Embryonic facial prominence (tissue), 1 donor: ENCODE measurements around the gene ARHGAP32.
"Not testable (repeated sequence)": the region's sequence is repeated elsewhere in the genome, so short reads cannot be mapped to it uniquely, and the experiment has no call there.

ENCODE experiments used
- DNase-seq: peaks from one replicate; pipeline ENCODE4 v3.0.0-alpha.2; 2016; ENCODE audit errors: extremely low spot score

ARHGAP32 gene

DNA sequence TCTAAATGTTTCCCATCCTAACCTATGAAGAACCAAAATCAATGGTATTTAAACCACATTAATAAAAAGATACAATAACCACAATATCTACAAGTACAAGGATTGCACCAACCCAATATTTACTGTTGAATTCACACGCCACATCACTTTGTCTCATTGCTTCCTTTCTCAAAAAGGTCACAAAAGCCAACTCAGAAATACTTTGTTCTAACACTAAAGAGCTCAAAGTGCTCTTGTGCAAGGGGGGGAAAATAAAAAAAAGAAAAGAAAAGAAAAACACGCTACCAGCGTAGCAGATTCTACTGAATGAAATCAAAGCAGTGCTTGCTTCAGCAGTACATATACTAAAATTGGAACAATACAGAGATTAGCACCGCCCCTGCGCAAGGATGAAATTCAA is 10.5 kb upstream of the ARHGAP32 start:
- no peak for DNase-seq

DNA sequence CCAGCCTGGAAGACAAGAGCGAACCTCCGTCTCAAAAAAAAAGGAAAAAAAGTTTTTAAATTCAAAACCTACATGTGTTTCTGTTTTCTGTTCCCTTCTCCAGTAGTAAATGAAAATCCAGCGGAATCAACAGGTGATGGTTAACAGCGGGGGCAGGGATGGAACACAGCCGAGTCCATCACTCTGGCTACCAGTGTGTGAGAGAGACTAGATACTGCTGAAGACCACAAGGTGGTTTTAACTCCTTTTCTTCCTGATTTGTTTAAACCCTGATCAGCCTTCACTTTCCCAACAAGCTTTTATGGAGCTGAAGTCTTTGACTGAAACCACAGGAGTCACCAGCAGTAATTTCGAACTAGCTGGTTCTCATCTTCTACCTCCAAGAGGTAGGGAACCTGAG is 3.6 kb upstream of the ARHGAP32 start:
- DNase-seq: no peak

DNA sequence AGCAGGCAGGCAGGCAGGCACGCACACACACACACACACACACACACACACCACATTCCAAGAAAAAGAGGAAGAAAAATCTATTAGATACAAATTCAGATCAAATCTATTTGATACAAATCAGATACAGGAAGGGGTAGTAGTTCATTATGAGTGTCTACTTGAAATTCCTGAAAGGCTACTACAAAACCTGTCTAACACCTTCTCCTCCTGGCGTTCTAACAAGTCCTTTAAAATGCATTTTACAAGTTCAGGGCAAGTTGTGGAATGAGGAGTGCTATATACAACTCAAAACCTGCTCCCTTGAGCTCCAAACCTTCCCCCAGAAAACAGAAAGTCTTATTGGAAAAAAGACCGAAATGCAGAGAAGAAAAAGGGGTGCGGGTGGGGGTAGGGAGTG is 476 bp downstream of the ARHGAP32 start:
- no peak for DNase-seq

DNA sequence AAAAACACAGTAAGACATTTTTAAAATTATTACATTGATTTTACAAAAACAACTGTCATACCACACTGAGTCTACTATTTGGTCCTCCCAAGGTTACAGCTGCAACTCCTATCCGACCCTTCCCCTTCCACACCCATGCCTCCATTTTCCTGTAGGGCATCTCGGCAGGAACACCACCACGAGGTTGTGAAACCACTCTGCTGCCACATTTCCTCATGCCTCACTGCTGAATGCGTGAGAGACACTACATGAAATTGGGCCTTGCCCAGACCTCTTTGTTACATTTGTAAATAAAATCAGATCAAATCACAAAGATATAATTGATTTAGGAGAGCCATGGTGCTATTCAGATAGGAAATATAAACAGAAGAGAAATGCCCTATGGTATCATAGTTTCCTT is 2.0 kb downstream of the ARHGAP32 start:
- DNase-seq: no peak

DNA sequence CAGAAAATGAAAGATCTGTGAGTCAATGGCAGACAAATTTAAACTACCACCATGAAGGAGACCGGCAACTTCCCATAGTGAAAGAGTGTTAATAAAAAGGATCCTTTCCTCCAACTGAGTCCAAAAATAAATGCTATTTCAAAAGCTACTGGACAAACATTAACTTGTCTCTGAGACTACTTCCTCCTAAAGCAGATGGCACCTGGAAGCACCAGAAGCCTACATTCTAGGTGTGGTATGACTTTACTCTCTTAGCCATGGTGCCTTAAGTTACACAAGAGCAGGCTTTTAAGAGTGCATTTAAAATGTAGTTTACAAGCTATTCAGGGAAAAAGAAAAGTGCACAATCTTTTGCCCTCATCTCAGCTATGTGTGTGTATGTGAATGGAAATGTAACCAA is 2.5 kb downstream of the ARHGAP32 start:
- no peak for DNase-seq

DNA sequence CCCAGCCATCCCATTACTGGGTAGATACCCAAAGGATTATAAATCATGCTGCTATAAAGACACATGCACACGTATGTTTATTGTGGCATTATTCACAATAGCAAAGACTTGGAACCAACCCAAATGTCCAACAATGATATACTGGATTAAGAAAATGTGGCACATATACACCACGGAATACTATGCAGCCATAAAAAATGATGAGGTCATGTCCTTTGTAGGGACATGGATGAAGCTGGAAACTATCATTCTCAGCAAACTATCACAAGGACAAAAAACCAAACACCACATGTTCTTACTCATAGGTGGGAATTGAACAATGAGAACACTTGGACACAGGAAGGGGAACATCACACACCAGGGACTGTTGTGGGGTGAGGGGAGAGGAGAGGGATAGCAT is 7.0 kb downstream of the ARHGAP32 start:
- not testable (repeated sequence) for DNase-seq

DNA sequence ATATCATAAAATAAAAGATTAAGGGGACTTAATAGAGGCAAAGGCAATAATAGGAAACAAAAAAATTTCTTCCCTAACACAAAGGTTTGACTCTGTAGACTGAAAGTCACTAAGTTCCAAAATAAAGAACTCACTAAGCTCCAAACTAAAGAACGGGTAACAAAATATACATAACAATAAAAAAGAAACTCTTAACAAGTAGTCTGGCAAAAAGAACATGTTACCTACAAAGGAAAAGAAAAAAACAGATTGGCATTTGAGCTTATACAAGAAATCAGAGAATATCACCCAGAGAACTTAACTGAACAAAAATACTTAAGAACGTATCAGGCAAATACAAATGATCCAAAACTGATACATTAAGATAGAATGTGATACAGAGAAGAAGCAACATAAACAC is 7.5 kb downstream of the ARHGAP32 start:
- no peak for DNase-seq

DNA sequence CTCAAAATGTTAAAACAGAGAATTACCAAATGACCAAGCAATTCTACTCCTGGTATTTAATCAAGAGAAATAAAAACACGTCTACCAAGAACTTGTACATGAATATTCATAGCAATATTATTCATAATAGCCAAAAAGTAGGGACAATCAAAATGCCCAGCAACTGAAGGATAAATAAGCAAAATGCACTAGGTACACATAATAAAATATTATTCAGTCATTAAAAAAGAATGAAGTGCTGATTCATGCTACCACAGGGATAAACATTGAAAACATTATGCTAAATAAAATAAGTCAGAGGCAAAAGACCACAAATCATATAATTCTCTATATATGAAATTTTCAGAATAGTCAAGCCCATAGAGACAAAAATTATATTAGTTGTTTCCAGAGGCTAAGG is 24.8 kb downstream of the ARHGAP32 start:
- no peak for DNase-seq

DNA sequence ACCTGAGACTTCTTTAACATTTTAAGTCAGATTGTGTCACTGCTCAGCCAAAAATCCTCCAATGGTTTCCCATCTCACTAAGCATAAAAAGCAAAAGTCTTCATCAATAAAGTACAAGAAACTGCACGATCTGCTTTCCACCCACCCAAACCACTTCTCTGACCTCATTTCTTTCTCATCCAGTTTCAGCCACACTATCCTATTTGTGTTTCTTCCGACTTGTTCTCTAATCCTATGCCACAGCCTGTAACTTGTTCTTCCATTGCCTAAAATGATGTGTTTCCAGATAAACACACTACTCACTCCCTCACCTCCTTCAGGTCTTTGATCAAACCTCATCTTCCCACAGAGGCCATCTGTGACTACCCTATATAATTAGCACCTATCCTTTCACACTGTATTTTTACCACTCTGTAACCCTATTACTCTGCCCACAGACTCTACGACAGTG is 28.4 kb downstream of the ARHGAP32 start:
- no peak for DNase-seq

DNA sequence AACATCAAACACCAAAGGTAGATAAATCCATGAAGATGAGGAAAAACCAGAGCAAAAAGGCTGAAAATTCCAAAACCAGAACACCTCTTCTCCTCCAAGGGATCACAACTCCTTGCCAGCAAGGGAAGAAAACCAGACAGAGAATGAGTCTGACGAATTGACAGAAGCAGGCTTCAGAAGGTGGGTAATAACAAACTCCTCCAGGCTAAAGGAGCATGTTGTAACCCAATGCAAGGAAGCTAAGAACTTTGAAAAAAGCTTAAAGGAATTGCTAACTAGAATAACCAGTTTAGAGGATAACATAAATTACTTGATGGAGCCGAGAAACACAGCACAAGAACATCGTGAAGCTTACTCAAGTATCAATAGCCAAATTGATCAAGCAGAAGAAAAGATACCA is 35.0 kb downstream of the ARHGAP32 start:
- not testable (repeated sequence) for DNase-seq

DNA sequence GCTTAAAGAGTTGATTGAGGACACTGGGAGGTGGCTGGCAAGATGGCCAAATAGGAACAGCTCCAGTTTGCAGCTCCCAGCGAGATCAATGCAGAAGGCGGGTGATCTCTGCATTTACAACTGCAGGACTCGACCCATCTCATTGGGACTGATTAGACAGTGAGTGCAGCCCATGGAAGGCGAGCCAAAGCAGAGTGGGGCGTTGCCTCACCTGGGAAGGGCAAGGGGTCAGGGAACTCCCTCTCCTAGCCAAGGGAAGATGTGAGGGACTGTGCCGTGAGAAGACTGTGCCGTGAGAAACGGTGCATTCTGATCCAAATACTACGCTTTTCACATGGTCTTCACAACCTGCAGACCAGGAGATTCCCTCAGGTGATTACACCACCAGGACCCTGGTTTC is 36.4 kb downstream of the ARHGAP32 start:
- no peak for DNase-seq

DNA sequence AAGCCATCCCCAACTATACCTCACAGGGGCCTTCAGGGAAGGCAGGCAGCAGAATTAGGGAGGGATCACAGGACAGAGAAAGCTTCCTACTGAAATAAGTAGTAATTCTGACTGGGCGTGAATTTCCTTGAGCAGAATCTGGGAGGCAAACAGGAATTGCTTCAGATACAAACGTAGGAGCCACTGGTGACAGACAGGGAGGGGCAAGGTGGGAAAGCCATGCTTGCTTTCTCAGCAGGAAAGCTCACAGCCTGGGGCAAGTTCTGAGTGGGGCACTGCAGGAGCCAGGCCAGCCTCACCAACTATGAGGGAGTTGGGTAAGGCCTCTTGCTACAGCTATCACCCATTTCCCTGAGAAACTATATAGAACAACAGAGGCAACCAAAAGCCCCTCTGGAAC is 43.6 kb downstream of the ARHGAP32 start:
- DNase-seq: no peak

DNA sequence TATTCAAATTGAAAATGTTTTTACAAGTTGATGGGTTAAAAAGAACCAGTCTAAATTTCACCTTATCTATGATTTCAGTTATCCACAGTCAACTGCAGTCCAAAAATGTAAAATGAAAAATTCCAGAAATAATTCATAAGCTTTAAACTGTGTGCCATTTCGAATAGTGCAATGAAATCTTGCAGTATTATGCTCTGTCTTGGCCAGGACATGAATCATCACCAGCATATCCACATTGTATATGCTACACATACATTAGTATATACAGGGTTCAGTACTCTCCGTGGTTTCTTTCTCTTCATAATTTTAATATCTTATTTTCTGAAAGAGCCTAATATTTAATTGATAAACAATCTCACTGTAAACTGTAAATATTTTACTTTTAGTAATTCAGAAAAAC is 45.9 kb downstream of the ARHGAP32 start:
- DNase-seq: no peak

DNA sequence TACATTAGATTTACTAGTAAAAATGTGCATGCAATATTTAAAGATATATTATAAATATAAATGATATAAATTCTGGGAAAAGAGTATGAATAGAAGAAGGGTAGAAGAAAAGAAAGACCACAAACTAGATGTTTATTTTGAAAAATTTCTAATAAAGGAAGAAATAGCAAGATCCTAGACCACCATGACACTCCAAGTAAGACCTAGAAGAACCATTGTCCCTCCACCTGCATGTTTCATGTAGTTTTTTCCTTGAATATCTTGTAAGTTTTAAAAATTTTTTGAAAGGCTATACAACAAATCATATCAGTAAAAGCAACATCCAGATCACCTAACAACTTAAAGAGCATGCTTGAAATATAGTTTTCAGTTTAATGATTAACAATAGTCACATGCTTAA is 46.8 kb downstream of the ARHGAP32 start:
- no peak for DNase-seq

DNA sequence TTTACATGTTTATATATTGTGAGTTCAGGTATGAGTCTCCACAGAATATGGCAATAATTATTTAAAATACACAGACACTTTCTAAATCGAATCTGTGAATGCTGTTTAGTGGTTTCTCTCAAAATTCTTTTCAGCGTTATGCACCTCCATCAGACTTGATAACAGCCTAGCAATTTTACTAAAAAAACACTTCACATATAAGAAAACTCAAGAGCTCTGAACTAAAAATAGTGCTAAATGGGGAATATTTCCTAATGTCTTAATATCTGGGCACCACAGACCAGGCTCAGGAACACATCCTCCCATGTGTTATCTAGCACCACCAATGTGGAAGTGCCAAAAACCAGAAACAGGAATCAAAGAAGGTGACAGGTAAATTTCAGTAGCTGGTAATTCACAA is 47.9 kb downstream of the ARHGAP32 start:
- DNase-seq: no peak

DNA sequence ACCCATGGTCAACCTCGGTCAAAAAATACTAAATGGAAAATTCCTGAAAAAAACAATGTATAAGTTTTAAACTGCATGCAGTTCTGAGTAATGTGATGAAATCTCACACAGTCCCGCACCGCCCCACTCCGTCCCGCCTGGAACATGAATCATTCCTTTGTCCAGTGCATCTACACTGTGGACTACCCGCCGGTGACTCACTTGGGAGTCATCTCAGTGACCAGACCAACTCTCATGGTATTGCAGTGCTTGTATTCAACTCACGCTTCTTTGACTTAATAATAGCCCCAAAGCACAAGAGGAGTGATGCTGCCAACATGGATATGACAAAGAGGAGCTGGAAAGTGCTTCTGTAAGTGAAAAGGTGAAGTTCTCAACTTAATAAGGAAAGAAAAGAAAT is 48.8 kb downstream of the ARHGAP32 start:
- no peak for DNase-seq

DNA sequence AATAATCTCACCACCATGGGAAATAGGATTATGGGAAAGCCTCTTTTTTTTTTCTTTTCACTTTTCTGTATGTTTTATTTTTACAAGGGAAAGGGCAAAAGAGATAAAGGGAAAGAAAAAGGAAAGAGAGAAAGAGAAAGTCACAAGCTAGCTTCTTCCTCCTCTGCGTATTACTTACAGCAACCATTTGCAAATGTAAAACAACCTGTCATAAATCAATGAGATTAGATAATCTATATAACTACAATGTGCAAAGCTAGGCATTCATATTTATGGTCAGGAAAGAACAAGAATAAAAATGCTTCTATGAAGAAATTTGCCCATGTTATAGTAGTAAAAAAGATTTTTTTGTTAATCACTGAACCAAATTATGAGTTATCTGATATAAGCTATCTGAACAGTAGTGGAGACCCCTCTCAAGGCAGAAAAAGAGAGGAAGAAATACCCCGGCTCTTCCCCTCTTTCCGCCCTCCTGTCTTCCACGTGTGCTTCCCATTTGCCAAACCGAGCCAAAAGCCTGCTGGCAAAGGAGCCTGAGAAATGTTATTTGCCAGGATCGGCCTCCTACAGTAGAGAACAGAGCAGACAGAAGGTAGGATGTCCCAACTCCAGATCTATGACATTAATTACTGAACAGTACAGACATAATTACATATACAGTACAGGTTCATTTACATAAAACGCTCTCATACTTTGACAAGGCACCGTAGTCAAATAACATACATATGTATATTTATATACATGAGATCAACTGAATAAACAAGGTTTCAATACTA is 50.2 kb downstream of the ARHGAP32 start:
- no peak for DNase-seq

DNA sequence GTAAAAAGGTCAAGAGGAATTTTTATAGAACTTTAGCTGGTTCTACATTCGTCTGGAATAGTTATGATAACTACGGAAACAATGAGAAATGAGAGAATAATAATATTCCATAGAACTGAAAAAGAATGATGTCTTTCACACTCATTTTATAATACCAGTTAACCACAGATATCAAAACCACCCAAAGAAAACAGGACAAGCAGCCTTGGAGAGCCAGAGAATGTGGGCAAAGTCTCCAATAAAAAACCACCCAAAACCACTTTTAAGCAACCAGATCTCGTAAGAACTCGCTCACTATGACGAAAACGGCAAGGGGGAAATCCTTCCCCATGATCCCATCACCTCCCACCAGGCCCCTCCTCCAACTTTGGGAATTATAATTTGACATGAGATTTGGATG is 60.8 kb downstream of the ARHGAP32 start:
- no peak for DNase-seq

DNA sequence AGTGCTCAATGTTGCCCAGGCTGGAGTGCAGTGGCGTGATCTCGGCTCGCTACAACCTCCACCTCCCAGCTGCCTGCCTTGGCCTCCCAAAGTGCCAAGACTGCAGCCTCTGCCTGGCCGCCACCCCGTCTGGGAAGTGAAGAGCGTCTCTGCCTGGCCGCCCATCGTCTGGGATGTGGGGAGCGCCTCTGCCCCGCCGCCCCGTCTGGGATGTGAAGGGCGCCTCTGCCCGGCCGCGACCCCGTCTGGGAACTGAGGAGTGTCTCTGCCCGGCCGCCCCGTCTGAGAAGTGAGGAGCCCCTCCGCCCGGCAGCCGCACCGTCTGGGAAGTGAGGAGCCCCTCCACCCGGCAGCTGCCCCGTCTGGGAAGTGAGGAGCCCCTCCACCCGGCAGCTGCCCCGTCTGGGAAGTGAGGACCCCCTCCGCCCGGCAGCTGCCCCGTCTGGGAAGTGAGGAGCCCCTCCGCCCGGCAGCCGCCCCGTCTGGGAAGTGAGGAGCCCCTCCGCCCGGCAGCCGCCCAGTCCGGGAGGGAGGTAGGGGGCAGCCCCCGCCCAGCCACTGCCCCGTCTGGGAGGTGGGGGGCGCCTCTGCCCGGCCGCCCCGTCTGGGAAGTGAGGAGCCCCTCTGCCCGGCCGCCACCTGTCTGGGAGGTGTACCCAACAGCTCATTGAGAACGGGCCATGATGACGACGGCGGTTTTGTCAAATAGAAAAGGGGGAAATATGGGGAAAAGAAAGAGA is 63.1 kb downstream of the ARHGAP32 start:
- not testable (repeated sequence) for DNase-seq

DNA sequence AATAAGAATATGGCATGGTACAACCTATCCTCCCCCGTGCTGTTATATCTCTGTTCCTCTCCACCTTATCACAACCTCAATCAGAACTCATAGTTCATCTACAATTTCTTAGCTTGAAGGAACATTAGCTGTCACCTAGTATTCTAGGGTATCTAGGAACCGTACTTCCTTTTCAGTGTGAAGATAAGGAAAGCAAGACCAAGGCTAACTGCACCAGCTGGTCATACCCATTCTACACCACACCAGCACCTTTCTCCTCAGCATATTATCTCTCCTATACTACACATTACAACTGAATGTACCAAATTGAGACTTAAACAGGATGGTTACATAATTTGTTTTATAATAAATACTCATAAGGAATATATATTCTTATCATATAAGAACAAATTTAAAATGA is 73.1 kb downstream of the ARHGAP32 start:
- no peak for DNase-seq

DNA sequence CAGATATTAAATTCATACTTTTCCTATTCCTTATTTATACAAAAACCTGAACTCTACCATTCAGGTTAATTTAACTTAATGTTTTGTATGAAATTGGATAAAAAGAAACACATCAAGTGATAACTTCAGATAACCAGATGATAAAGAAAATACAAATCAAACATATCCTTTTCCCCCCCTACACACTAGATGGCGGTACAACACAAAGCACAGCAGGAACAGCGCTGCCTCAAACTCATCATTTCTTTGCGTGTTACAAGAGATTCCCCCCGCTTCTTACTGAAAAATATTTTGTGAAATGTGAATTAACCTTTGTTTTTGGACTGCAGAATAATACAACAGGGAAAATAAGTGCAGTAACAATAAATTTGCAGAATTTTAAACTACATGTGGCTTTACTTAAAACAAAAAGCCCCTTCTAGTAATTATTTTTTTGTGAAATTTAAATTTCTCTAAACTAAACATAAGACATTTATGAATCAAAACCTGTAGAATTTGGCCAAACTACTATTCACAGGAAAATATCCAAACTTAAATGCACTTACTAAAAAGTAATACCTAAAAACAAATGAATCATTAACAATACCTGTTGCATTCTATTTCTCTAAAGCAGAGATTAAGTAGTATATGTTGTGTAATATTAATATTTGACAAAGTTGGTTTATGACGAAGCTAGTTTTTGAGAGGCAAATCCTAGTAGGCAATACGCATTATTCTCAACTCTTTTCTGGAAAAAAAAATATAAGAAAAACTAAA is 74.4 kb downstream of the ARHGAP32 start:
- DNase-seq: peak; percentile 53
